Stimulated activated CD4-positive, alpha-beta T cell treated with anti-CD3 and anti-CD28 coated beads, TNF-alpha, amount 100 ng/mL, for 48 hours (primary cell): Measurements from ENCODE around the gene PIP5K1C.

ENCODE experiments used
- DNase-seq, 3 donors: peaks; one replicate each; pipeline ENCODE4 v3.0.0-alpha.2; 2020; ENCODE audit warnings: low read depth in 3 of 3

PIP5K1C gene

DNA sequence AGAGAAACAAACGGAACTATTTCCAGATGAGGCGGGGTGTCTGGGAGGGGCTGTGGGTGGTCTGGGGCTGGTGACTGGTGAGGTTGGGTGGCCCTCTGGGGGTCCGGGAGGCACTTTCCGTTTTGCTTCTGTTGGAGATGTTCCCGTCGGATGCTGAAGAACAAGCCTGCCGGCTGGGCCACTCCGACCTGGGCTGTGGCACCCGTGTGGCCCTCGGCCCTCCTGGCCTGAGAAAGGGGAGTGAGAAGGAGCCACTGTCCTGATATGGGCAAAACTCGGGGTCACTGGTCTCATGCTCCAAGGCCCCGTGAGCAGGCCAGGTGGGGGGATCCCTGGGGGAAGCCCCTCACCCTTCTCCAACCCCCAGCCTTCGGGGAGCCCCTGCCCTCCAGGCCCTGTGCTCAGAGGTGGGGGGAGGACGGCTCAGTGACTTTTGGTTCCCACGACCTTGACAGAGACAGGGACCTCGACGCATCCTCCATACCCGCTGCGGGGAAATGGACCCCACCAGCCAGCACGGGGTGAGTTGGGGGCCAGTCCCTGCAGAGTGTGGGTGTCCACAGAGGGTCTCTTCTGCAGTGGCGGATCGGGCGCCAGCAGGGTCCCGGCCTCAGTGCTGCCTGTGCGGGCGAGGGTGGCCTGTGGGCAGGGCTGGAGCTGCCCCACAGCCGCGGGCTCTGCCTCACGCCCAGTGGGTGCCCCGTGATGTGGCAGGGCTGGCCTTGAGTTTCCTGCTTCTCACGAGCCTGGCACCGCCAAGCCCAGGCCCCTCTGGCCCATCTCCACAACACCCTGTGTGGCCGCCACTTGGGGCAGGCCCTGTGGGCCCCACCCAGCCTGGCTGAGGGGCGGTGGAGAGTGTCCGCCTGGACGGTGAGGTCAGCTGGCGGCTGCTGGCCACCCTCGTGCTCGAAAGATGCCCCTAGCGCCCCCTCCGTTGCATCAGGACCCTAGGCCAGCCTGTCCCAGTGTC is 89.2 kb downstream of the PIP5K1C start:
- DNase-seq, result no peak

DNA sequence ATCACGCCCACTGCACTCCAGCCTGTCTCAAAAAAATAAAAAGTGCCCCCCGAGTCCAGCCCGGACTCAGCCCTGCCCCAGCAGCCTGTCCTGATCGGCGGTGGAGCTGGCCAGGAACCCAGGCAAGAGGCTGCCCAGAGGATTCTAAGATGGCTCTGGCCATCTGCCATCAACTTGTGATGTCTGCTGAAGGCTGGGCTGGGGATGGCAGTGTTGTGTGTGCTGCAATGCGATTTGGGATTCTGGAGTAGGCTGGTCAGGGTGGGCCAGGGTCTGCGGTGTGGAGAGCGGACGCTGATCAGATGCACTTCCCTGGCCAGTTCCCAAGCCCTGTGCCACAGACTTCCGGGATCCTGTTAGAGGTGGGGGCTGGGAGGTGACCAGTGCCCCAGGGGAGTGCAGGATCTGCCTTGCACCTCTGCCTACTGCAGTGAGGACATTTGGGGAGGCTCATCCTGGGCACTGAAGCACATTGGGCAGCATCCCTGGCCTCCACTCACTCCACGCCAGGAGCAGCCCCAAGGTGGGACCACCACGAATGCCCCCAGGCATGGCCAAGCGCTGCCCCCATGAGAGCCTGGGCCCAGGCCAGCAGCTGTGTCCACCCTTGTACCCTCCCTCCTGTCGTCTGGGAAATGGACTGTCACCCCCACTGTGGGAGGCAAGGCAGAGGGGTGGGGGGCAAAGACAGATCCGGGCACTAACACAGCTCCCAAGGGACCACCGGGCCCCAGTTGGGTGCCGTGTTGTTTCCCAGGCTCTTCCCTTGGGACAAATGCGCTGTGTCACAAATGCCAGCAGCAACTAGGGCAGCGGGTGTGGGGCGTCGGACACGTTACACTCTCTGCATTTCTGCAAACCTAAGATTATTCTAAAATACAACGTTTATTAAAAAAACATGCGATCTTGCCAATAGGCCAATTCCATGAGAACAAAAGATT is 90.2 kb downstream of the PIP5K1C start:
- DNase-seq, result no peak

DNA sequence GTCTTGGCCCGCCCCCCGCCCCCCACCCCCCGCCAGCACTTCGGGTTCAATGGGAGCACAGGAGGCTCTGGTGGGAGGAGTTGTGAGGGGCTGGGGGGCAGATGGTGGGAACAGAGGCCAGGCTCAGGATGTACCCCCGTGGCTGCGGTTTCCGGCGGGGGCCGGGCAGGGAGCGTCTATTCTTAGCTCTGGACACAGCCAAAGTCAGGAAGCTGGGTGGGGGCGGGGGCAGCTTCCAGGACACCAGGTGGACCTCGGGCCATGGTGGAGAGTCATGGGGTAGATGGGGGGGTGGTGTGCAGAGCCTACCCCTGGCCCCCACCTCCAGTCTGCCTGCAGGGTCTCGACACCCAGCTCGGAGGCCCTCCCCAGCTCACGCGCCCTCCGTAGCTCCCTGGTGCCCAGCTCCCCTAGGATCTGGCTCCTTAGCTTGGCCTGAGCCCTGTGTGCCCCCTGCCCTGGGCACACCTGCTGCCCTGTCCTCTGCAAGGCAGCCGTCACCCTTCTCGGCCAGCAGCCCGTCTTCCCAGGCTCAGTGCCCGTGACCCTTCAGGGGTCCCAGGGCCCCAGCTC is 91.4 kb downstream of the PIP5K1C start:
- no peak for DNase-seq

DNA sequence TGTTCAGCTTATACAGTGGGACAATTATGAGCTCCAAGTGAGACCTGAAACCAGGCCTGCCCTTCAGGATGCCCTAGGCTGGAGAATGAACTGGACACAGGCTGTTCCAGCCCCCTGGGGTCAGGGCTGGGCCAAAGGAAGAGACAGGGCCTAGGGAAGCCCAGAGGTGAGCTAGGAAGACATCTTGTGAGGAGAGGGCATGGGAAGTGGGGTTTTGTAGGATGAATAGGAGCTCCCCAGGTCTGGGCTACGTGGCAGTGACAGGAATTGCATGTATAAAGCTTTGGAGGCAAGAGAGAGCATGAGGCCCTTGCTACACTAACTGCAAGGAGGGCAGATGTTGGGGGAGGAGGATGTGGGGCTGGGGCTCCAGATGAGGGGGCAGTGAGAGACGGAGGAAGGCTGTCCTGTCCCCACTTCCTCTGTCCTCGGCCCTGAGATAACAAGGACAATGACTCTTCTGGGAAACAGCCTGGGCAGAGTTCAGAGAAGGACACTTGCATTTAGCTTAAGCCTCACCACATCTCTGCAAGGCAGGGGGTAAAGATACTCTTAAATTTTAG is 92.1 kb downstream of the PIP5K1C start:
- DNase-seq, result no peak

DNA sequence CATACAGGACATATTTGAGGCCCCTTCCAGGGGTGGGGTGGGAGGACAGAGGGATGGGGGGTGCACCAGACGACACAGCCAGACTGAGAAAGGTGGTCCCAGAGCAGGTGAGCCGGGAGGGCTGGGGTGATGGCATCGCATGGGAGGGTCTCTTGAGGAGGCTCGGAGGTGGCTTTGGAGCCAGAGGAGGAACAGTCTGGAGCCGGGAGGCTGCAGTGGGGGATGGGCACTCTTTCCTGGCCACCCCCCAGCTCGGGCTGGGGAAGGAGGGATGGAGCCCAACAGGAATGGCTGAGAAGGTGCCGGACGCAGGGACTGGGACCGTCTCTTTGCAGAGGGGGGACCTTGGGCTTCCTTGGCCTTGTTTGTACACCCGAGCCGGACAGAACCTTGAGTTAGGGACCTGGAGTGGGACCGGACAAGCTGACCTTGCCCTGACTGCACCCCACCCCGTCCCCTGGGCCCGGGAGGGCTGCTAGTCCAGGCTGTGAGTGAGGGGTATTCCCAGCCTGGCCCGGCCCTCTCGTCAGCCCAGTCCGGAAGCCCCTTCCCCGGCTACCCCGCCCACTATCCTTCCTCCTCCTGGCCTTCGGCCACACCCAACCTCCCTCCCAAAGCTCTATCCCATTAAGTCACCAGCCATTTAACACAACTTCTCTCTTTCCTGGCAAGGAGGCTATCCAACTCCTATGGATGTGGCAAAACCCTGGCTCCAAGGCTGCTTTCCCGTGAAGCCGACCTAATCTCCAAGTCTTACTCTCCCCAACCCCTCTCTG is 92.8 kb downstream of the PIP5K1C start:
- DNase-seq, result no peak

DNA sequence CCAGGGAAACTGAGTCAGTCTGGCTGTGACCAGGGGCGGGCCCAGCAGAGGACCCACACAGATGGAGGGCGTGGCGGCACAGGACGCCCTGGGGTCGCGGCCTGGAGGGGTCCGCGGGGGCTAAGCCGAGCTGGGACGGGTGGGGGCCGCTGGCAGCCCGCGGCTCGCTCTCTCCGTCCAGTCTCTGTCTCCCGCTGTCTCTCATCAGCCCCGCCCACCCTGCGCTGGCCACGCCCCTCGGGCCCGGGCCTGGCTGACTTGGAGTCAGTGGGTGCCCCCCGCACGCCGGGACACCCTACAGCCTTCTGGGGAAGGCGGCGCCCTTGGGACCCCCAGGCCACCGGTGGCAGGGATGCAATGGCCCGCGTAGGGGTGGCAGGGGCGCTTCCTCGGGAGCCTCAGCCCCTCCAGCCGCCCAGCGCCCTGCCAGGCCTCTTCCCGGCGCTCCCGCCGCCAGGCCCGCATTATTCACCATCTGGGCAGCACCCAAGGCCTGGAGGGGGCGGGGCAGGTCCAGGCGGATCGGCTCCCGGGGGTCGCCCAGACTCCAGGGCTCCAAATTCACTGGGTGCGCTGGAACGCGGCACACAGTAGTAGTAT is 93.5 kb downstream of the PIP5K1C start, which contains the start of gene TBXA2R:
TSS of gene TBXA2R (minus strand) at position 186 of the 600 bp plus-strand sequence. CDS start 6,241 bp downstream, outside the sequence.
- DNase-seq, result peak in 2 of 3 donors; percentile 21 to 57

DNA sequence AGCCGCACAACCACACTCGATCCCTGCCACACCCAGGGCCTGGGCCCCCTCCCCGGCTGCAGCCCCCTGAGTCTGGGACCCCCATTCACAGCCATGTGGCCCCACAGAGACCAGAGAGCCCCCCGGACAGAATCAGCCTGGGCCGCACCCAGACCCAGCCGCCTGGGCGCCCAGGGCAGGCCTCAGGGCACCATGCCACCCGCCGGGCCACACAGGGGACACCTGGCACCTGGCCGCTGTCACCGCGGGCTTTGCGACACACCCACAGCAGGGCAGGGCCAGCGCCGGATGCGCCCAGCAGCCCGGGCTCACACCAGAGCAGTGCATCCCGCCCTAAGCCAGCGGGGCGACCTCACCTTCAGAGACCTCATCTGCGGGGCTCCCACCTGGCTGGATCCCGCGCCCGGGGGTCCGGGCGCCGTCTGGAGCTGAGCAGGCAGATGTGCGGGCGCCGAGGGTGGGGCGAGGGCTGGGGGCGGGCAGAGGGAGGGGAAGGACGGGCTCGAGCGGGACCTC is 94.0 kb downstream of the PIP5K1C start:
- DNase-seq, result no peak

DNA sequence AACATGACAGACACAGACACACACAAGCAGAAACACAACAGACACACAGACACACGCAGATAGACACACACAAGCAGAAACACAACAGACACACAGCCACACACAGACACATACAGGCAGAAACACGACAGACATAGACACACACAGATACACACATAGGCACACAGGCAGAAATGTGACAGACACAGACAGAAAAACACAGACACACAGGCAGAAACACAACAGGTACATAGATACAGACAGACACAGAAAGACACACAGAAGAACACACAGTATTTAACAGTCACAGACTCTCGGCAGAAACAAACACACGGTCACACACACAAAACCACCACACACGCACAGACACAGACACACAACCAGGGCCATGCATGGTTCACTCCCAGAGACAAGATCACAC is 94.5 kb downstream of the PIP5K1C start:
- no peak for DNase-seq

DNA sequence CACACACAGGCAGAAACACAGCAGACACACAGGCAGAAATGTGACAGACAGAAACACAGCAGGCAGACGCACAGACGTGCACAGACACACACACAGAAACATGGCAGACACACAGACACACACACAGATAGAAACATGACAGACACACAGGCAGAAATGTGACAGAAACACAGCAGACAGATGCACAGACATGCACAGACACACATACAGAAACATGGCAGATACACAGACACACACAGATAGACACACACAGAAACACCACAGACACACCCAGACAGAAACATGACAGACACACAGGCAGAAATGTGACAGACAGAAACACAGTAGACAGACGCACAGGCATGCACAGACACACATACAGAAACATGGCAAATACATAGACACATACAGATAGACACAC is 94.9 kb downstream of the PIP5K1C start:
- DNase-seq, result no peak

DNA sequence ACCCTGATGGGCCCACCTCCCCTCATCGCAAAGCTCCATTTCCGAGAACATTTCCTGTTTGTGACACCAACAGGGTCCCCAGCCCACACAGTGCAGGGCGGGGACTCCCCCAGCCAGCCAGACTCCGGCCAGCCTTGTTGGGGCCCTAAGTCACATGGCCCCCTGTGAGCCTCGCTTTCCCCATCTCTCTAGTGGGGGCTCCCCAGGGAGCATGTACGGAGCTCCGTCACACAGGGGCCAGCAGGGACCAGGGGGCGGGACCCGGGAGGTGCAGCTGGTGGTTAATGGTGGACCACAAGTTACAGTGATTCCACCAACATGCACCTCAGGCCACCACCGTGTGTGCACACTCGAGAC is 95.3 kb downstream of the PIP5K1C start:
- DNase-seq, result no peak

DNA sequence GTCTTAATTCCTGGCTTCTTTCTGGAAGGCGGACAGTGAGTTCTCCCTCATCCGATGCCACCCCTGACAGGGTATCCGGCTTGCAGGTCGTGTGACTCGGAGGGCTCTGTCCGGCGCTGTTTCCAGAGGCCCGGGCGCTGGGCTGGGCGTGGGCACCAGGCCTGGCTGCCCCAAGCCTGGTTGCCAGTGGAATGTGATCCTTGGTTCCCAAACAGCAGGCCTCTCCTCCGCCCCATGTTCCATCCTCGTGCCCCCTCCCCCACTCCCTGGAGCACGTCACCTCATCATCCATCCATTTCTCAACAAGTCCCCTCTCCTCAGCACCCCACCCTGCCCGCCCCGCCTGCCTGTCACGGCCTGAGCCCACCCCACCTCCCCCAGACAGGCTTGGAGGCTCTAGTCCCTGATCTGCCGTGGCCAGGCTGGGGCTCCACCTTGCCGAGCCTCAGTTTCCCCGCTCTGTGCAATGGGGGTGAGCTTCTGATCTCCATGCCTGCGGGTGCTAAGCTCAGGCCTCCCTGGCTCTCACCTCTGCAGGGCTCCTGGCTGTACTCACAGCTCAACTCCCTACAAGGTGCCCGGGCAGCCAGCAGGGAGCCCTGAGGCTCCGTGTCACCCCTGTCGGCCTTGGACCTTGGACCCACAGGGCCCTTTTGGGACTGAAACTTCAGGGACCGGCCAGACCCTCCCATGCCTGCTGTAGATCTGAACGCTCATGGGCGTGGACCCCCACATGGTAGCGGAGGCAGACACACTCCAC is 95.9 kb downstream of the PIP5K1C start:
- no peak for DNase-seq

DNA sequence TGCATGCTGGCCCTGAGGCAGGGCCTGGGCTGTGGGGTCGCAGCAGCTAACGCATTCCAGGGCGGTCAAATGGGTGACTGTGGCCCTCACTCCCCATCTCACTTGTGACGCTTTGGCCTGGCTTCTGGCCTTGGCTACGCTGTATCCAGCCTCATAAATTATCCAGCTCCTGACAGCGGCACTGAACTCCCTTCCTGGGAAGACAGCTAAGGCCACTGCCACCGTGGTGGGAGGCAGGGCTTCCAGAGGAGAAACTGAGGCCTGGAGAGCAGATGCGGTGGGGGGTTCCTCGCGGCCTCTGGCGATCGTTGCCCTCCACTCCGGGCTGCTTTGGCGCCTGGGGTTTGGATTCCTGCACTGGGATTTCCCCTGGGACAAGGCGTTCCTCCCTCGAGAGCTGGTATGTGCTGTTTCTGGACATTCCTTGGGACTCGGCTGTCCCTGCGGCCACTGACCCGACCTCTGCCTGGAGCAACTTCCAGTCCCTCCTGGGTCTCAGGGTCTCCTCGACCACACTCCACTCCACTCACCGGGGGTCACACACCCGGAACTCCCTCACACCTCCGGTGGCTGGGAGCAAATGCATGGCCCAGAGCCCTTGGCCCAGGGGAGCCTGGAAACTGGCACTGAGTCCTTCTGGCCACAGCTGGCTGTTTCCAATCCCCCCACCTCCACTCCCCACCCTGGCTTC is 97.0 kb downstream of the PIP5K1C start:
- no peak for DNase-seq

DNA sequence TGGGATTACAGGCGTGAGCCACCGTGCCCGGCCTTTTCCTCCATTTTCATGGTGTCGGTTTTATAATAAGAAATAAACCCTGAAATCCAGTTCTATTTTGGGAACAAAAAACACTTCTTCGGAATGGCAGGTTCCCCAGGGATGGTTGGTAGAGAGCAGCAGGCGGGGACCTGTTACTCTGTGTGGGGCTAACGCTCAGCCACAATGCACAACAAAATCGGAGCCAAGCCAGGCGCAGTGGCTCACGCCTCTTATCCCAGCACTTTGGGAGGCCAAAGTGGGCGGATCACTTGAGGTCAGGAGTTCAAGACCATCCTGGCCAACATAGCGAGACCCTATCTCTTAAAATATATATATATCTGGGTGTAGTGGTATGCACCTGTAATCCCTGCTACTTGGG is 99.2 kb downstream of the PIP5K1C start:
- no peak for DNase-seq

DNA sequence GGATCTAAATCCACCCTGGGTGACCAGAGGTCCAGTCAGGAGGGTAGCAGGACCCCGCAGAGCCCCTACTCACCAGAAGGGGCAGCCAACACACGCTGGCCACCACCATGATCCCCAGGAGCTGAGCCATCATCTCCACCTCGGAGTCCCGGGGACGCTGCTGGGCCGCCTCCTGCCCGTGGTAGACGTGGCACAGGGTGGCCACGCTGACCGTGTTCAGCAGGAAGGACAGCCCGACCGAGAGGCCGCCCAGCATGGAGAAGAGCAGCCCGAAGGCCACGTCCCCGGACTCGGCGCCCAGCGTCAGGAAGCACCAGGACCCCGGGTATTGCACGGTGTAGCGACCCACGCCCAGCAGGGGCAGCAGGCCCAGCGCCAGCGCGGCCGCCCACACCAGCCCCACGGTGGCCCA is 100.5 kb downstream of the PIP5K1C start:
- no peak for DNase-seq

DNA sequence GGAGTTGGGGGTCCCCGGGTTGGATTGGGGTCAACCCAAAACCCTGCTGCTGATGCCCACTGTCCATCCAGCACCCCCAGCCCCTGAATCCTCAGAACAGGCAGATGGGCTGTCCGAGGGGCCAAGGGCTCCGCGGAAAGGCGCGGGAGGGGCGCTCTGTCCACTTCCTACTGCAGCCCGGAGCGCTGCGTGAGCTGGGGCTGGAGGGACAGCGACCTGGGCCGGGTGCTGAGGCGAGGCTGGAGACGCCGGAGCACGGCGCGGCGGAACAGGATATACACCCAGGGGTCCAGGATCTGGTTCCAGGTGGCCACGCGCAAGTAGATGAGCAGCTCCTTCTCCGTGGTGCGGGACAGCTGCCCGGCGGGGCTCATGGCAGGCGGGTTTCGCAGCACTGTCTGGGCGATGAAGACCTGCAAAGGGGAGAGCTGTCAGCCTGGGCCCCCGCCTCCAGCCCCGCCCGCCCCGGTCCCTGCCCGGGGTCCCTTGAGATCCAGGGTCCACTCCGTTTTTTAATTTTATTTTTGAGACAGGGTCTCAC is 104.7 kb downstream of the PIP5K1C start:
- DNase-seq, result no peak

DNA sequence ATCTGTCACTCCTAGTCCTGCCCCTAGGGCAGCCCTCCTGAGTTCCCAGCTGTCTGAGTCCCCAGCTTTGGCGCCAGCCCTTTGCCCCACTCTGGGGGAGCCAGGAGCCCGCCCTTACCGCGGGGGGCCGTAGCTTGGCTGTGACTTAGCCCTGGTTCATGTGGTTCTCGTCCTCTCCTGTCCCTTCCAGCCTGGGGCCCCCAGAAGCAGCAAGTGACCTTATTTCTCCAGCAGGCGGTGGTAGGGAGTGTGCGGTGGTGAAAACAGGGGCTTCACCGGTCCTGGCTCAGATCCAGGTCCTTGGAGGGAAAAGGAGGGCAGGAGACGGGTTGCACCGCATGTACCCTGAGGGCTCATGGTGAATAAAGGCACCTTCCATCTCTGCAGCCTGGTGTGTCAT is 107.1 kb downstream of the PIP5K1C start:
- DNase-seq, result no peak

DNA sequence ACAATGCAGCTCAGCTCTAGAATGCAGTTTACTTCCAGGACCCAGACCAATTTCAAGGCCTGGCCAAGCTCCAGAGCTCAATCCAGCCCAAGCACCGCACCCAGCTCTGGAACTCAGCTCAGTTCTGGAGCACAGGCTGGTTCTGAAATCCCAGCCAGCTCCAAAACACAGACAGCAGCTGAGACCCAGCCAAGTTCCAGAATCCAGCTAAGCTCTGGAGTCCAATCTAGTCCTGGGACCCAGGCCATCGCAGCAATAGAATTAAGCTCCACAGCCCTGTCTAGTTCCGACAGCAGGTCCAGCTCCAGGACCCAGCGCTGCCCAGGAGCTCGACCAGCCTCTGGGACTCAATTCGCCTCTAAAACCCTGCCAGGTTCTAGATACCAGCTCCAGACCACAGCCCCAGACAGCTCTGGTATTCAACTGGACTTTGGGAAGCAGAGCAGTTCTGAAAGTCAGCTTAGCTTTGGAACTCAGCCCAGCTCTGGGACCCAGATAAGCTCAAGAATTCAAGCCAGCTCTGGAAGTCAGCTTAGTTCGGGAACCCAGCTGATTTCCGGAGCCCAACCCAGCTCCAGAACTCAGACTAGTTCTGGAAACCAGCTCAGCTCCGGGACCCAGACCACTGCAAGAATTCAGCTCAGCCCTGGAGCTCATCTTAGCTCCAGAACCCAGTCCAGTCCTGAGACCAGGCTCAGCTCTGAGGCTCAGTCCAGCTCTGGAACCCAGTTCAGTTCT is 108.2 kb downstream of the PIP5K1C start:
- no peak for DNase-seq
